IMR-90 (cell line): ENCODE data around the gene SEC16B.

Experiments
- BHLHE40 ChIP-seq: fragments of 150-350 bp; IDR thresholded peaks from 2 replicates; pipeline ENCODE4 v1.6.1; 2016; ENCODE audit warnings: mild to moderate bottlenecking, low read depth, low read length
- CEBPB ChIP-seq: IDR thresholded peaks from 2 replicates; pipeline ENCODE4 v1.6.1; 2012; ENCODE audit warnings: low read depth, low read length, improper control_type of control experiment
- CHD1 ChIP-seq: IDR thresholded peaks from 2 replicates; pipeline ENCODE4 v1.6.1; 2012; ENCODE audit warnings: low read depth, low read length, improper control_type of control experiment
- ELK1 ChIP-seq: fragments of 150-350 bp; IDR thresholded peaks from 2 replicates; pipeline ENCODE4 v1.6.1; 2016; ENCODE audit warnings: low read depth, mild to moderate bottlenecking, low read length, moderate library complexity, borderline replicate concordance
- MAZ ChIP-seq: IDR thresholded peaks from 2 replicates; pipeline ENCODE4 v1.6.1; 2012; ENCODE audit warnings: low read depth, mild to moderate bottlenecking, low read length, improper control_type of control experiment, moderate library complexity, borderline replicate concordance
- POLR2A ChIP-seq: IDR thresholded peaks from 2 replicates; pipeline ENCODE4 v1.6.1; 2012; ENCODE audit warnings: mild to moderate bottlenecking, low read depth, low read length
- RAD21 ChIP-seq: IDR thresholded peaks from 2 replicates; pipeline ENCODE4 v1.6.1; 2012; ENCODE audit warnings: low read length, improper control_type of control experiment
- RCOR1 ChIP-seq: IDR thresholded peaks from 2 replicates; pipeline ENCODE4 v1.6.1; 2012; ENCODE audit warnings: mild to moderate bottlenecking, low read length, improper control_type of control experiment; ENCODE audit not compliant: insufficient replicate concordance
- RFX5 ChIP-seq: IDR thresholded peaks from 2 replicates; pipeline ENCODE4 v1.8.0; 2012; ENCODE audit warnings: low read depth, mild to moderate bottlenecking, low read length, moderate library complexity
- SMC3 ChIP-seq: fragments of 150-350 bp; IDR thresholded peaks from 2 replicates; pipeline ENCODE4 v1.6.1; 2016; ENCODE audit warnings: low read depth, mild to moderate bottlenecking, antibody characterized with exemption, low read length, moderate library complexity
- USF2 ChIP-seq: fragments of 150-350 bp; IDR thresholded peaks from 2 replicates; pipeline ENCODE4 v1.6.1; 2017; ENCODE audit warnings: mild to moderate bottlenecking, antibody characterized with exemption, low read length, low read depth
- TF ChIP-seq, protein P1 (sequence below): conservative IDR thresholded peaks from 2 replicates; pipeline ENCODE4 v1.5.1; 2012; ENCODE audit warnings: mild to moderate bottlenecking, low read depth, low read length, improper control_type of control experiment

DNA sequence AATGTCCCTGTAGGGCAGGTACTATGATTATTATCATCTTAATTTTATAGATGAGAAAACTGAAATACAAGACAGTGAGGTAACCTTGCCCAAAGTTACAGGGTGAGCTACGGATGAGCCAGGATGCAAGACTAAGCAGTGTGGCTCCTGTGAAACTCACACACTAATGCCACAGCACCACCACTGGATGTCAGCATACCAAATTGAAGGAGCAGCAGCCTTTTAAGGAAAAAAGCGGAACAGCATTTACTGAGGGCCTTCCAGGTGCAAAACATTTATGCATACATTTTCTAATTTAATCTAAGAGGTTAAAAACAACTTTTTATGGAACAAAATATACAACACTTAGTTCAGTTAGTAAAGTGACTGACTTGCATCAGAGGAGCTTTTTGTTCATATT lies 41.7 kb downstream of the SEC16B start:
- TF ChIP-seq RFX5 (no peak), SMC3 (peak; percentile 19; the same call in 1 of the 2 replicates), POLR2A (no peak), USF2 (no peak), RAD21 (no peak), CHD1 (no peak), RCOR1 (no peak), ELK1 (no peak), CEBPB (no peak), BHLHE40 (no peak), MAZ (no peak)
- TF ChIP-seq, protein P1, sequence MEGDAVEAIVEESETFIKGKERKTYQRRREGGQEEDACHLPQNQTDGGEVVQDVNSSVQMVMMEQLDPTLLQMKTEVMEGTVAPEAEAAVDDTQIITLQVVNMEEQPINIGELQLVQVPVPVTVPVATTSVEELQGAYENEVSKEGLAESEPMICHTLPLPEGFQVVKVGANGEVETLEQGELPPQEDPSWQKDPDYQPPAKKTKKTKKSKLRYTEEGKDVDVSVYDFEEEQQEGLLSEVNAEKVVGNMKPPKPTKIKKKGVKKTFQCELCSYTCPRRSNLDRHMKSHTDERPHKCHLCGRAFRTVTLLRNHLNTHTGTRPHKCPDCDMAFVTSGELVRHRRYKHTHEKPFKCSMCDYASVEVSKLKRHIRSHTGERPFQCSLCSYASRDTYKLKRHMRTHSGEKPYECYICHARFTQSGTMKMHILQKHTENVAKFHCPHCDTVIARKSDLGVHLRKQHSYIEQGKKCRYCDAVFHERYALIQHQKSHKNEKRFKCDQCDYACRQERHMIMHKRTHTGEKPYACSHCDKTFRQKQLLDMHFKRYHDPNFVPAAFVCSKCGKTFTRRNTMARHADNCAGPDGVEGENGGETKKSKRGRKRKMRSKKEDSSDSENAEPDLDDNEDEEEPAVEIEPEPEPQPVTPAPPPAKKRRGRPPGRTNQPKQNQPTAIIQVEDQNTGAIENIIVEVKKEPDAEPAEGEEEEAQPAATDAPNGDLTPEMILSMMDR: peak; percentile 34
